Measurements from ENCODE around the gene CDO1. TPM values are rescaled to one million over a fixed set of nuclear protein-coding genes. Genes with fewer than 3 reads are reported as not detected.

The CDO1 gene
- total RNA-seq (2022; extraction: Qiagen RNA extraction; ENCODE audit: low read depth): not detected in 5 replicates

GRCh38 chr5:115816226-115817081 is at the start of gene CDO1:
TSS of gene CDO1 (minus strand) at chr5:115816659. CDS start at chr5:115816397, 262 bp downstream.

GRCh38 chr5:115841382-115842088 is 25.1 kb upstream of the CDO1 start, which contains the start of the genes AP3S1 and ATG12:
TSS of gene AP3S1 (plus strand) at chr5:115841935. CDS start at chr5:115842038, 103 bp downstream.
TSS of gene ATG12 (minus strand) at chr5:115841565. CDS start at chr5:115841552, 13 bp downstream.

Other genes with a start within 250 kb of the CDO1 start
- 0.30 to 1.4 TPM (median 0.88 TPM) in 5 replicates for gene TICAM2, start 214.2 kb downstream of the CDO1 start, total RNA-seq (2022; extraction: Qiagen RNA extraction; ENCODE audit: low read depth)
- gene TMED7, start 190.6 kb downstream of the CDO1 start, total RNA-seq (2022; extraction: Qiagen RNA extraction; ENCODE audit: low read depth): 44.9 to 65.3 TPM (median 60.5 TPM) in 5 replicates
- gene ATG12, start 24.9 kb upstream of the CDO1 start, total RNA-seq (2022; extraction: Qiagen RNA extraction; ENCODE audit: low read depth): 33.7 to 56.8 TPM (median 53.4 TPM) in 5 replicates
- 35.1 to 85.4 TPM (median 71.7 TPM) in 5 replicates for gene AP3S1, start 25.3 kb upstream of the CDO1 start, total RNA-seq (2022; extraction: Qiagen RNA extraction; ENCODE audit: low read depth)
- gene LVRN, start 145.8 kb upstream of the CDO1 start, total RNA-seq (2022; extraction: Qiagen RNA extraction; ENCODE audit: low read depth): 0.05 to 0.22 TPM in 2 of 5 replicates, not detected in the others
- gene ARL14EPL, start 215.8 kb upstream of the CDO1 start, total RNA-seq (2022; extraction: Qiagen RNA extraction; ENCODE audit: low read depth): 0.18 to 0.33 TPM (median 0.18 TPM) in 3 of 5 replicates, not detected in the others